Right forelimb (tissue), 1 donor: ENCODE measurements around the gene PTPN14.
"Not testable (repeated sequence)": the region's sequence is repeated elsewhere in the genome, so short reads cannot be mapped to it uniquely, and the experiment has no call there.

Experiments used
- DNase-seq: peaks from one replicate; pipeline ENCODE4 v3.0.0-alpha.2; 2018

PTPN14 gene

GRCh38 chr1:214422137-214422671 is 129.2 kb downstream of the PTPN14 start:
- no peak for DNase-seq

GRCh38 chr1:214420833-214421232 is 130.6 kb downstream of the PTPN14 start:
- DNase-seq = no peak

GRCh38 chr1:214420341-214420740 is 131.1 kb downstream of the PTPN14 start:
- no peak for DNase-seq

GRCh38 chr1:214419650-214420049 is 131.8 kb downstream of the PTPN14 start:
- DNase-seq = no peak

GRCh38 chr1:214418391-214418790 is 133.0 kb downstream of the PTPN14 start:
- no peak for DNase-seq

GRCh38 chr1:214417545-214418210 is 133.7 kb downstream of the PTPN14 start:
- no peak for DNase-seq

GRCh38 chr1:214416858-214417257 is 134.5 kb downstream of the PTPN14 start:
- no peak for DNase-seq

DNA sequence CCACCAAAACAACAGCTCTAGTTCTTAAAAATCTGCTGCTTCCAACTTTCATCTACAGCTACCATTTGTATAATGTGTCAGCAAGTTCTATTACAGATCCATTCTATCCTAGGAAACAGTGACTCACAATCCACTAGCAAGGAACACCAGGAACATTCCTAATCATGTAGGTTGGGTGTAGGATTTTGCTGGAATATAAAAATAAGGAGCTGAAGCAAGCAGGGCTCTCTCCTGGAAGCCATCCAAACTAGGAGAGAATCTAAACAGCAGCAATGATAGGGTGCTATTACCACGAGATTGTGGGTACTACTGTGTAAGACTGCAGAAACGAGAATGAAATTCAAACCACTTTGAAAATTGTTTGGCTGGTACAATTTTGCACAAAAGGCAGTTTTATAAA is 135.0 kb downstream of the PTPN14 start:
- DNase-seq = no peak

- DNase-seq = no peak
Measured at GRCh38 chr1:214415131-214415530, 136.3 kb downstream of the PTPN14 start.

DNA sequence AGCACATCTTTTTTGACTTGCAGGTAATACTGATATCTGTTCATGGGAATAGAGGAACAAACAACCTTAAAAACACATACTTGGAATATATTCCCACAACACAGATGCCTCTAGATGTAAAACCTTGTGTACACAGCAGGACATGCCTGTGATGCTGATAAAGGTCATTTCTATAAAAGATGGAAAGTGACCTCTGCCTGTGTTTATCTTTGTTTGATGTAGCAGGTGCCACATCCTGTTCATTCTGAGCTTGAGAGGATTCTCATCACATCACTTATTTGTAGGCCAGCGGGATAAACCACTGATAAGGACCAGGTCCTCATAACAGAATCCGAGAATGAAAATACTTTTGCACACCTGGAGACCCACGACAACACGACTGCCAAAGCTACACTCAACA is 136.7 kb downstream of the PTPN14 start:
- DNase-seq = no peak

GRCh38 chr1:214413315-214413714 is 138.1 kb downstream of the PTPN14 start:
- DNase-seq = no peak

GRCh38 chr1:214404571-214405213 is 146.7 kb downstream of the PTPN14 start:
- no peak for DNase-seq

DNA sequence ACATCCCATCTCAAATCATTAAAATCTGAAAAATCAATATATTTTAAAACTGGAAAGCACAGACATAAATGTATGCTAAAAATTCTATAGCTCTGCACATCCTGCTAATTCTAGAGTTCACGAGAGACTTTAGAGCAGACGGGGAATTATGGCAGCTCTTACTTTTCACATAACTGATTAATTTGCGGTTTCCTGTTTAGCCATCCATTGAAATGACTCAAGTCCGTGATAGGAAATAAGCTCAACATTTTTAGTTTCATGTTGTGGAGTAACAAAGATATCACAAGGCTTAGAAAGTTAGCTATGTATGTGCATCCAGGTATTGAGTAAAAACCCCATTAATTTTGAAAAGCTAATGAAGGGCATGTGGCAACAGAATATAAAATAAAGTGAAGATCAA is 147.2 kb downstream of the PTPN14 start:
- DNase-seq = no peak

DNA sequence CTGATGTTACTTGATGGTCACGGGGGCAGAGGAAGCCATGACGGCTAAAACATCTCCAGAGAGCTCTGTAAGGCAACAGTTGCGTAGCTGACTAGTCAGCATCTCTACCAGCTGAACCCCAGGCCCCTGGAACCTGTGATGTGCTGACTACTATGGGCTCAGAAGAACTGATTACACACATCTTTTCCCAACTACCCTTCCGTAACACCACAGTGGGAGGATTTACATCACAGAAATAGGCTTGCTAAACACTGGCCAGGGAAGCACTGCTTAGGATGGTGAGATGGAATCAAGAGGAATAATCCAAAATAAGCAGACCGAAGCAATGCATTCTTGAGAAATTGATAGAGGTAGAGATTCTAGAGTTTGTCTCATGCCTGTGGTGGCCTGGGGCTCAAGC is 148.0 kb downstream of the PTPN14 start:
- DNase-seq = no peak

DNA sequence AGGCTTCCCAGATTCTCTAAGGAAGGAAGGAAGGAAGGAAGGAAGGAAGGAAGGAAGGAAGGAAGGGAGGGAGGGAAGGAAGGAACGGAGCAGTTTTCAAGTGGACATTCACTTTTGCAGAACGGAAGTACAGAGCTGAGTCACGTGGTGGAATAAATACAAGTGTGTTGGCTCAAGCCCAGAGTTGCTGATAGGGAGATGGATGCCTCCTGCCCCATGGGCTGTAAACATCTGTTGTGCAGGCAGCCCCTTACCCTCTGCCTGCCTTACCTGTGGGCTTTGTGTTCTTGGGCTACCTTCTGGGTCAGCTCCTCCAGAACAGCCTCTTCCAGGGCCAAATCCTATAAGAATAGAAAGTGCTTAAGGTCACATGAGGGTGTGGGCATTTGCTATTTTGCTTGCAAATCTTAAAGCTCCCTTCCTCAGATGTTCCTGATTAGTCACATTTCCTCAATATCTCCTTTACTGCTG is 148.8 kb downstream of the PTPN14 start:
- DNase-seq = no peak

DNA sequence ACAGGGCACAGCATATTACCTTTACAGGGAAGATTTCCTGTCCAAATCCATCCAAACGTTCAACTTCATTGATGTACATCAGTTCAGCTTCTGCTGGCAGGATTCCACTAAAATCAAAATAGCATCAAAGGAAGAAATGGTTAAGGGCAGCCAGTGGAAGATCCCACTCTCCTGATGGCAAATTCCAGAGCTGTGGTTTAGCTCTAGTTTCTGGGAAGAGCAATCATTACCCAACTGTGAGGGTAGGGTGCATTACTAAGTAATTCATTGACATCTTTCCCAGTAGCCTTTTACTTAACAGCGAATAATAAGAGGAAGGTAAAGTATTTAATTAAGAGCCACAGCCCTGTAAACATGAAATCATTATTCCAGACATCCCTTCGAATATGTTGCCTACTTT is 149.7 kb downstream of the PTPN14 start:
- DNase-seq = no peak

GRCh38 chr1:214400131-214400530 is 151.3 kb downstream of the PTPN14 start:
- no peak for DNase-seq

GRCh38 chr1:214398490-214398889 is 152.9 kb downstream of the PTPN14 start:
- no peak for DNase-seq

- DNase-seq = no peak
Measured at GRCh38 chr1:214397497-214397896, 153.9 kb downstream of the PTPN14 start.

GRCh38 chr1:214396330-214396729 is 155.1 kb downstream of the PTPN14 start:
- no peak for DNase-seq

GRCh38 chr1:214394569-214394968 is 156.8 kb downstream of the PTPN14 start:
- DNase-seq = not testable (repeated sequence)

- no peak for DNase-seq
Measured at GRCh38 chr1:214393086-214393485, 158.3 kb downstream of the PTPN14 start.

GRCh38 chr1:214391873-214392645 is 159.3 kb downstream of the PTPN14 start:
- DNase-seq = no peak

DNA sequence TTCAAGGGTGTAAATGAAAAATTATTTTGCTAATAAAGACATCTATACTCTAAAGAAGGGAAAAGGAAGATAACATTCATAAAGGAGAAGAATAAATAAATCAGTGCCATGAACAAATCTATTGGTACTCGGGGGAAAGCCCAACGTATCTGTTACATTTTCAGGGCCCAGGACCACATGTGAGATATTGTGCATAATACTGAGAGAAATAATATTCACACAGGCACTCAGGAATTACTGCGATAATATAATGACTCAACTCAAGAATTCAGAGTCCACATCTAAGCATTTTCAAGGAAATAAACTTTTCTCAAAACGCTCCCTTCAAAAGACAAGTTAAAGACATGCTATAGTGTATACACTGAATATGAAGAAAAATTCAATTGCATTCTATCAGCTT is 161.7 kb downstream of the PTPN14 start:
- no peak for DNase-seq
